ENCODE results near the gene ANKFY1. TPM values are rescaled to one million over a fixed set of nuclear protein-coding genes. Genes with fewer than 3 reads are reported as not detected.

Gene ANKFY1
- total RNA-seq, 4 donors from 2014 or later: 36.8 to 55.0 (median 40.9) TPM

GRCh38 chr17:4258867-4259266 lies 4.9 kb downstream of the ANKFY1 start:
- no peak for TF ChIP-seq CTCF (IDR thresholded peaks at IDR 0.05; ENCODE audit: low read depth)

- no peak for TF ChIP-seq CTCF (IDR thresholded peaks at IDR 0.05; ENCODE audit: low read depth)
These were observed 6.8 kb downstream of the ANKFY1 start for GRCh38 chr17:4256952-4257351.

DNA sequence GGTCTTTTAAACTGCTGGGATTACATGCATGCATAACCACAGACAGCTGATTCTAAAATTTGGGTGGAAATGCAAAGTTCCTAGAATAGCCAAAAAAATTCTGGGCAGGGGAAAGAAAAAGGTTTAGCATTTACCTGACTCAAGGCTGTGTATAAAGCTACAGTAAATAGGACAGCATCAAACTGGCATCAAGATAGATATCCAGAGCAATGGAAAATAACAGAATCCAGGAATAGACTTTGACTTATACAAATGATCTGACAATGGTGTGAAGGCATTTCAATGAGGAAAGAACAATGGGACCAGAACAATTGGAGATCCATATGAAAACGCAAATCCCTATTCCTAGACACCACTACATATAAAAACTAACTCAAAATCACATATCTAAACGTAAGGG lies 12.9 kb downstream of the ANKFY1 start:
- no peak for TF ChIP-seq CTCF (IDR thresholded peaks at IDR 0.05; ENCODE audit: low read depth)

GRCh38 chr17:4249452-4250029 lies 14.2 kb downstream of the ANKFY1 start:
- no peak for TF ChIP-seq CTCF (IDR thresholded peaks at IDR 0.05; ENCODE audit: low read depth)

- no peak for TF ChIP-seq CTCF (IDR thresholded peaks at IDR 0.05; ENCODE audit: low read depth)
These were observed 15.1 kb downstream of the ANKFY1 start for GRCh38 chr17:4248504-4249277.

DNA sequence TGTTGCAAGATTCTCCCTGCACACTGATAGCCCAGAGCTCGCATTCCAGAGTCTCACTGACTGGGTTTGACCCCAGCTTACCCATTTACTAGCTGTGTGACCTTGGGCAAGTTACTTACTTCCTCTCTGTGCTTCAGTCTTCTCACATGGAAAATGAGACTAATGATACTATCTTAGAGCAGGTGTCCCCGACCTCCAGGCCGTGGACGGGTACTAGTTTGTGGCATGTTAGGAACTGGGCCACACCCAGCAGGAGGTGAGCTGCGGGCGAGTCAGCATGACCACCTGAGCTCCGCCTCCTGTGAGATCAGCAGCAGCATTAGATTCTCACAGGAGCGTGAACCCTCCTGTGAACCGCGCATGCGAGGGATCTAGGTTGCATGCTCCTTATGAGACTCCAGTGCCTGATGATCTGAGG lies 15.8 kb downstream of the ANKFY1 start:
- TF ChIP-seq CTCF (IDR thresholded peaks at IDR 0.05; ENCODE audit: low read depth): no peak

GRCh38 chr17:4247361-4247970 lies 16.3 kb downstream of the ANKFY1 start:
- no peak for TF ChIP-seq CTCF (IDR thresholded peaks at IDR 0.05; ENCODE audit: low read depth)
